DOHH2 (cell line): ENCODE results near the gene ARAP3.

ENCODE experiments used
- H3F3A ChIP-seq: fragments of 200-600 bp; sonication (generic), shearing (Covaris generic); 2 replicates; pipeline ENCODE4 v1.6.0; 2016; ENCODE audit warnings: antibody characterized with exemption, mild to moderate bottlenecking; ENCODE audit not compliant: control insufficient read depth, insufficient read depth
- H3K27ac ChIP-seq: fragments of 200-600 bp; sonication (generic); 2 replicates; pipeline ENCODE4 v1.5.1; 2014; ENCODE audit warnings: low read depth, mild to moderate bottlenecking, low read length, moderate library complexity
- H3K27me3 ChIP-seq: fragments of 200-600 bp; sonication (generic); 2 replicates; pipeline ENCODE4 v1.6.1; 2014; ENCODE audit warnings: mild to moderate bottlenecking, low read length, mixed read lengths; ENCODE audit not compliant: control insufficient read depth
- H3K36me3 ChIP-seq: fragments of 200-600 bp; sonication (generic); 2 replicates; pipeline ENCODE4 v1.6.1; 2014; ENCODE audit warnings: mild to moderate bottlenecking, low read length, moderate library complexity, mixed read lengths; ENCODE audit not compliant: control insufficient read depth
- H3K4me1 ChIP-seq: fragments of 200-600 bp; sonication (generic); 2 replicates; pipeline ENCODE4 v1.6.1; 2014; ENCODE audit warnings: mild to moderate bottlenecking, low read length, mixed read lengths; ENCODE audit not compliant: control insufficient read depth
- H3K4me2 ChIP-seq: fragments of 200-600 bp; sonication (generic); 2 replicates; pipeline ENCODE4 v1.6.0; 2014; ENCODE audit warnings: mild to moderate bottlenecking, low read length, moderate library complexity
- H3K4me3 ChIP-seq: fragments of 200-600 bp; sonication (generic); 2 replicates; pipeline ENCODE4 v1.5.1; 2014; ENCODE audit warnings: mild to moderate bottlenecking, low read length, mixed read lengths
- H3K79me2 ChIP-seq: fragments of 200-600 bp; sonication (generic); 2 replicates; pipeline ENCODE4 v1.6.1; 2014; ENCODE audit warnings: mild to moderate bottlenecking, low read length, mixed read lengths; ENCODE audit not compliant: control insufficient read depth
- H3K9me2 ChIP-seq: fragments of 200-600 bp; sonication (generic); replicated peaks from 2 replicates; pipeline ENCODE4 v1.6.1; 2014; ENCODE audit warnings: mild to moderate bottlenecking, low read length, mixed read lengths; ENCODE audit not compliant: control insufficient read depth
- H3K9me3 ChIP-seq: fragments of 200-600 bp; sonication (generic); 2 replicates; pipeline ENCODE4 v1.6.1; 2014; ENCODE audit warnings: antibody characterized with exemption, low read length, mixed read lengths; ENCODE audit not compliant: control insufficient read depth, insufficient read depth
- H4K20me1 ChIP-seq: fragments of 200-600 bp; sonication (generic); 2 replicates; pipeline ENCODE4 v1.6.0; 2014; ENCODE audit warnings: low read depth, mild to moderate bottlenecking, antibody characterized with exemption, low read length, moderate library complexity; ENCODE audit not compliant: control insufficient read depth, insufficient read depth
- EZH2phosphoT487 ChIP-seq: fragments of 200-600 bp; sonication (generic); IDR thresholded peaks from 2 replicates; pipeline ENCODE4 v1.6.1; 2017; ENCODE audit warnings: borderline replicate concordance, mild to moderate bottlenecking, antibody characterized with exemption, low read length, moderate library complexity, mixed read lengths
- TF ChIP-seq, protein P1 (sequence below): fragments of 200-600 bp; sonication (generic); IDR thresholded peaks from one replicate; pipeline ENCODE4 v1.5.1; 2014; ENCODE audit warnings: antibody characterized with exemption, mild to moderate bottlenecking, low read depth, low read length; ENCODE audit not compliant: poor library complexity, severe bottlenecking

Gene ARAP3

DNA sequence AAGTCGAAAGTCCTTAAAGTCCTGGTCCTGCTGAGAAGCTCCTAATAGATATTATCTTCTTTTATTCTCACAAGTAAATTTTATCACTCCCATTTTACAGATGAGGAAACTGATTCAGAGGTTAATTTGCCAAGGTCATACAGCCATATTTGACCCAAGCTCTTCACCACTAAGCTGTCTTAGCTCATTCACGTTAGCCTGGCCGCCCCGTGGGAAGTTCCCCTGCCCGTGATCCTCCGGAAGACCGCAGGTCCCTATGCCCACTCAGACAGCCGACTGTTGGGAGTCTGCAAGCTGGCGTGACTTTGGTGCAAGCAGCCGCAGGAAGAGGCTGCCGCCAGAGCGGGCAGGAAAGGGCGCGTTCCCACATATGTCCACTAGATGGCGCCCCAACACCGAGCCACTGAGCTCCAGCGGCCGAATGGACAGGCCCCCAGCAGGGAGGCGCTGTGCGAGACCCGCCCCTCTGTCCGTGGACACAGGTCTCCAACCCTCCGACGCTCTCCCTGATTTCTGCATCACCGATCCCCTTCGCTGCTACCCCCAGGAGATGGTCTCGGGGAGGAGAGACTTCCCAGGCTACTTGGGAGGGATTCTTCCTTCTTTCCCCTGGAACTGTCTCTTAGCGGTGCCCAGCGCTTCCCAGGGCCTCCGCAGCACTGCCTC lies 10.0 kb upstream of the ARAP3 start:
- no peaks in the 10 kb centered on the region for H3F3A ChIP-seq
- TF ChIP-seq, protein P1, sequence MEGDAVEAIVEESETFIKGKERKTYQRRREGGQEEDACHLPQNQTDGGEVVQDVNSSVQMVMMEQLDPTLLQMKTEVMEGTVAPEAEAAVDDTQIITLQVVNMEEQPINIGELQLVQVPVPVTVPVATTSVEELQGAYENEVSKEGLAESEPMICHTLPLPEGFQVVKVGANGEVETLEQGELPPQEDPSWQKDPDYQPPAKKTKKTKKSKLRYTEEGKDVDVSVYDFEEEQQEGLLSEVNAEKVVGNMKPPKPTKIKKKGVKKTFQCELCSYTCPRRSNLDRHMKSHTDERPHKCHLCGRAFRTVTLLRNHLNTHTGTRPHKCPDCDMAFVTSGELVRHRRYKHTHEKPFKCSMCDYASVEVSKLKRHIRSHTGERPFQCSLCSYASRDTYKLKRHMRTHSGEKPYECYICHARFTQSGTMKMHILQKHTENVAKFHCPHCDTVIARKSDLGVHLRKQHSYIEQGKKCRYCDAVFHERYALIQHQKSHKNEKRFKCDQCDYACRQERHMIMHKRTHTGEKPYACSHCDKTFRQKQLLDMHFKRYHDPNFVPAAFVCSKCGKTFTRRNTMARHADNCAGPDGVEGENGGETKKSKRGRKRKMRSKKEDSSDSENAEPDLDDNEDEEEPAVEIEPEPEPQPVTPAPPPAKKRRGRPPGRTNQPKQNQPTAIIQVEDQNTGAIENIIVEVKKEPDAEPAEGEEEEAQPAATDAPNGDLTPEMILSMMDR: peak; percentile 94
- TF ChIP-seq EZH2phosphoT487: no peak
- H4K20me1 ChIP-seq: no peaks in the 10 kb centered on the region
- H3K4me2 ChIP-seq: peak overlapping the region; percentile 41
- no peaks in the 10 kb centered on the region for H3K9me2 ChIP-seq
- peak overlapping the region; percentile 7; the same call in 1 of the 2 replicates for H3K4me3 ChIP-seq
- H3K27ac ChIP-seq: no peak overlapping the region
- H3K36me3 ChIP-seq: no peaks in the 10 kb centered on the region
- peaks cover 20% of the 10 kb centered on the region for H3K4me1 ChIP-seq
- no peaks in the 10 kb centered on the region for H3K9me3 ChIP-seq
- no peaks in the 10 kb centered on the region for H3K79me2 ChIP-seq
- H3K27me3 ChIP-seq: peaks cover 31% of the 10 kb centered on the region

DNA sequence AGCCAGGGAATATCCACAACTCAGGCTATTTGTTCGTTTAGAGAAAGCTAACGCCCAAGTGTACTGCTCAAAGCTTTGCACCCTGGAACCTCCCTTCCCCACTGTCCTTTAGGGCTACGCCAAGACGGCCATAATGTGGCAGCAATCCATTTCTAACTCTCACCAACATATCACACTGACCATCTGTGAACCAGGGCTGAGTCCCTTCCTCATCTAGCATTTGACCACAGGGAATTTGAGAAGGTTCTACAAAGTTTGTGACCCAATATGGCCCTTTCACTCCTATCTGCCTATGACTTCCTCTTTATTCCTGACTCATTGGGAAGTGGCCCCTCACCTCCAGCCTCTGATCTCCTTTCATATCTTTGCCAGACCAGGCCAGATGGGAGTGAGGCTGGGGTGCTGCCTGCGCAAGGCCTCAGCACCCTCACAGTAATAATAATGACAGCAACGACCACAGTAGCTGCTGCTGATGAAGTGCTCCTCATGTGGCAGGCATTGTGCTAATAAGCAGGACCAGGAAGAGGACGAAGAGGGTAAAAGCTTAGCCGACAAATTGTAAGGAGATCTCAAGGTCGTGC lies 9.3 kb upstream of the ARAP3 start:
- TF ChIP-seq, protein P1: no peak
- no peak for TF ChIP-seq EZH2phosphoT487
- Histone ChIP-seq H3K27me3 (peaks cover 31% of the 10 kb centered on the region), H3F3A (no peaks in the 10 kb centered on the region), H3K4me1 (peaks cover 20% of the 10 kb centered on the region), H3K27ac (no peak overlapping the region), H3K9me3 (no peaks in the 10 kb centered on the region), H3K9me2 (no peaks in the 10 kb centered on the region), H3K4me3 (no peak overlapping the region), H3K79me2 (no peaks in the 10 kb centered on the region), H4K20me1 (no peaks in the 10 kb centered on the region), H3K36me3 (no peaks in the 10 kb centered on the region), H3K4me2 (no peak overlapping the region)

DNA sequence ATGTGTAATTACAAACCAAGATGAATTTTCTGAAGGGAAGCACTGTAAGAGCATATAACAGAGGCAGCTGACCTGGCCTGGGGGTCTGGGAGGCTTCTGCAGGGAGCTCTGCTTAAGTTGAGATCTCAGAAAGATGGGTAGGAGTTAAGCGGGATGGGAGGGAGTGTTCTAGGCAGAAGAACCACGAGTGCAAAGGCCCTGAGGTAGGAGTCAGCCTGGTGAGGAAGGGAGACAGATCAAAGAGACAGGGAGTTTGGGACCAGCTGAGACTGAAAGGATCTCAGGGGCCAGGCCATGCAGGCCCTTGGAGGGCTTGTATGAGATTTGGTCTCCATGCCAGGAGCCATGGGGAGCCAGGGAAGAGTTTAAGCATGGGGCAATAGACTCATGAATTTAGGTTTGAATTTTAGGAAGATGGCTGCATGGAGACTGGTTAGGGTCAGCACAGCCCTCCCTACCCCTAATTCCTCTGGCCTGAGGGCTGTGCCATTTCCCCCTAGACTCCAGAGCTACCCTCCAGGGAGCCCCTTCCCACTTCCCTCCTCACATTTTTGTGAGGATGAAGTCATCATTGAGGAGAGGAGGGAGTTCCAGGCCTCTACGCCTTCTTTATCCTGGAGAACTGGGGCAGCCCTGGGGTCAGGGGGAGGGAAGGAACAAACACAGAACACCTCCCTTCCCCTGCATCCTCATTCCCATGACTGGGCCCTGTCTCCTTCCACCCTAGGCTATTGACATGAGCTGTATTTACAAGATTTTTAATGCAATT lies 4.8 kb upstream of the ARAP3 start:
- Histone ChIP-seq H3K4me3 (no peak overlapping the region), H3K4me1 (peaks cover 16% of the 10 kb centered on the region), H3F3A (no peaks in the 10 kb centered on the region), H3K27ac (no peak overlapping the region), H3K4me2 (no peak overlapping the region), H3K79me2 (no peaks in the 10 kb centered on the region), H3K9me3 (no peaks in the 10 kb centered on the region), H3K9me2 (no peaks in the 10 kb centered on the region), H4K20me1 (no peaks in the 10 kb centered on the region), H3K27me3 (peaks cover 47% of the 10 kb centered on the region), H3K36me3 (no peaks in the 10 kb centered on the region)
- TF ChIP-seq, protein P1: no peak
- TF ChIP-seq EZH2phosphoT487: no peak
